BE2C (cell line): ENCODE results near the gene PKP2.

ENCODE experiments used
- DNase-seq: peaks from one replicate; pipeline ENCODE4 v3.0.0-alpha.2; 2020
- H3K27me3 ChIP-seq: fragments of 250-450 bp; sonication (Bioruptor Pico); 2 replicates; pipeline ENCODE4 v1.5.1; 2020; ENCODE audit warnings: mild to moderate bottlenecking
- H3K36me3 ChIP-seq: fragments of 250-450 bp; sonication (Bioruptor Pico); 2 replicates; pipeline ENCODE4 v1.5.1; 2020; ENCODE audit warnings: mild to moderate bottlenecking
- H3K4me1 ChIP-seq: fragments of 250-450 bp; sonication (Bioruptor Pico); 2 replicates; pipeline ENCODE4 v1.5.1; 2020
- H3K4me3 ChIP-seq: 2 replicates; pipeline ENCODE4 v1.5.1; 2011; ENCODE audit warnings: low read depth, low read length
- H3K9me3 ChIP-seq: fragments of 250-450 bp; sonication (Bioruptor Pico); 2 replicates; pipeline ENCODE4 v1.5.1; 2020
- TF ChIP-seq, protein P1 (sequence below): IDR thresholded peaks from 2 replicates; pipeline ENCODE4 v1.5.1; 2012; ENCODE audit warnings: mild to moderate bottlenecking, low read depth, low read length

Gene PKP2

DNA sequence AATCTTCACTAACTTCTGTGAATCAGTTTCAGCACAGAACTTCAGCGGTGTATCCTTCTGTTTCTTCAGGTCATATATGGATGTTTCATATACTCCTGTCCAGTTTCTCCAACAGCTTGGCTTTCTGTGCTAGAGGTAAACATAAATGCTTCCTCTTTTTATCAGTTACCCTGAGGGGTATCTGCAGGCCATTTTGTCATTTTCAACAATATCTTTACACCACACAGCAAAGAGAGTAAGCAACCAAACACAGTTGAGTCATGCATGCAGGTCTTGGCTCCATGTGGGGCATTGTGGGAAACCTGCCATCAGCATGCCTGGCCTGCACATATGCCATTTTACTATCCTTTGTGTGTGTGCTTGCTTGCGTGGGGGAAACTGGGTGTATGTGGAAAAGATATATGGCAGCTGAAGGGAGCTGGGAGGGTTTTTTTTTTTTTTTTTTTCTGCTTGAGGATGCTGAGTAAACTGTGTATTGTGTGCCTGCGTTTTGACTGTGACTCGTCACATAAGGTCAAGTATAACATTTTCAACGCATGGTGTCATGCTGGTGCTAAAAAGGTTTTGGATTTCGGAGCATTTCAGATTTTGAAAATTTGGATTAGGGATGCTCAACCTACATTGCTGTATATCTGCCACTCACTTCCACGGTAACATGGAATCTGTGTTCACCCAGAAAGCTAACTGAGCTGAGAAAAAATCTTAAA is 84.7 kb downstream of the PKP2 start:
- Histone ChIP-seq H3K36me3 (no peaks in the 10 kb centered on the region), H3K9me3 (no peaks in the 10 kb centered on the region), H3K4me1 (no peaks in the 10 kb centered on the region), H3K4me3 (no peak overlapping the region), H3K27me3 (no peaks in the 10 kb centered on the region)
- TF ChIP-seq, protein P1, sequence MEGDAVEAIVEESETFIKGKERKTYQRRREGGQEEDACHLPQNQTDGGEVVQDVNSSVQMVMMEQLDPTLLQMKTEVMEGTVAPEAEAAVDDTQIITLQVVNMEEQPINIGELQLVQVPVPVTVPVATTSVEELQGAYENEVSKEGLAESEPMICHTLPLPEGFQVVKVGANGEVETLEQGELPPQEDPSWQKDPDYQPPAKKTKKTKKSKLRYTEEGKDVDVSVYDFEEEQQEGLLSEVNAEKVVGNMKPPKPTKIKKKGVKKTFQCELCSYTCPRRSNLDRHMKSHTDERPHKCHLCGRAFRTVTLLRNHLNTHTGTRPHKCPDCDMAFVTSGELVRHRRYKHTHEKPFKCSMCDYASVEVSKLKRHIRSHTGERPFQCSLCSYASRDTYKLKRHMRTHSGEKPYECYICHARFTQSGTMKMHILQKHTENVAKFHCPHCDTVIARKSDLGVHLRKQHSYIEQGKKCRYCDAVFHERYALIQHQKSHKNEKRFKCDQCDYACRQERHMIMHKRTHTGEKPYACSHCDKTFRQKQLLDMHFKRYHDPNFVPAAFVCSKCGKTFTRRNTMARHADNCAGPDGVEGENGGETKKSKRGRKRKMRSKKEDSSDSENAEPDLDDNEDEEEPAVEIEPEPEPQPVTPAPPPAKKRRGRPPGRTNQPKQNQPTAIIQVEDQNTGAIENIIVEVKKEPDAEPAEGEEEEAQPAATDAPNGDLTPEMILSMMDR = no peak
- DNase-seq = no peak

DNA sequence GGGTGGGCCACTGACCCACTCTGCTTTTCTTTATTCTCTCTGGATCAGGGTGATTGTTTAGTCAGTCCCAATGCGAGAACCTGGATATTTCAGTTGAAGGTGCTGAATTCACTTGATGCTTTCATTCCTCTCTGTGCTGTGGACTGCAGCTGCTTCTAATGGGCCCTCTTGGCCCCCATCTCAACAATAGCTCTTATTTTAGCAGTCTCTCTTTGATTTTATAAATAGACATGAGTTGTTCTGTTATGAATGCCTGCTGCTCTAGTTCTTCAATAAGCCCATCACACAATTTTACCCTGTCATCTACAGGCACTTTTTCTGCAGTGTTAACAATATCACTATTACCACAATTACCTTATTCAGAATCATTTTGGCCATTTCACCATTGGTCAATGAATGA is 86.7 kb downstream of the PKP2 start:
- Histone ChIP-seq H3K4me3 (no peak overlapping the region), H3K9me3 (no peaks in the 10 kb centered on the region), H3K27me3 (no peaks in the 10 kb centered on the region), H3K4me1 (no peaks in the 10 kb centered on the region), H3K36me3 (no peaks in the 10 kb centered on the region)
- TF ChIP-seq, protein P1 = no peak
- no peak for DNase-seq

DNA sequence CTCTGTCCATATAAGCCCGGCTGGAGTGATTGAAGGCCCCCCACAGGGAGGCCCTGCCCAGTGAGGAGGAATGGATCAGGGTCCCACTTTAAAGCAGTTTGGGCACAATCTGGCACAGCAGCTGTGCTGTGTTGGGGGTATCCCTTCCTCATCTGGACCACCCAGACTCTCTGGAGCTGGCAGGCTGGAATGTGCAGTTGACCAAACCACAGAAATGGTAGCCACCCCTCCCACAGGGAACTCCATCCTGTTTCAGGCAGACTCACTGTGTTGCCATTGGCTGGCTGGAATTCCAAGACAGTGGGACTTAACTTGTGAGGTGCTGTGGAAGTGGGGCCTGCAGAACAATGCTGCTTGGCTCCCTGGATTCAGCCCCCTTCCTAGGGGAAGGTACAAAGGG is 87.4 kb downstream of the PKP2 start:
- Histone ChIP-seq H3K4me3 (no peak overlapping the region), H3K36me3 (no peaks in the 10 kb centered on the region), H3K9me3 (no peaks in the 10 kb centered on the region), H3K4me1 (no peaks in the 10 kb centered on the region), H3K27me3 (no peaks in the 10 kb centered on the region)
- TF ChIP-seq, protein P1 = no peak
- DNase-seq = no peak

DNA sequence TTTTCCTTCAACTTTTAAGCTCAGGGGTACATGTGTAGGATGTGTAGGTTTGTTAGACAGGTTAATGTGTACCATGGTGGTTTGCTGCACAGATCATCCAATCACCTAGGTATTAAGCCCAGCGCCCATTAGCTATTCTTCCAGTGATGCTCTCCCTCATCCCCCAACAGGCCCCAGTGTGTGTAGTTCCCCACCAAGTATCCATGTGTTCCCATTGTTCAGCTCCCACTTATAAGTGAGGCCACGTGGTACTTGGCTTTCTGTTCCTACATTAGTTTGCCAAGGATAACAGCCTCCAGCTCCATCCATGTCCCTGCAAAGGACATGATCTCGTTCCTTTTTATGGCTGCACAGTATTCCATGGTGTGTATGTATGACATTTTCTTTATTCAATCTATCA is 92.3 kb downstream of the PKP2 start:
- no peak for DNase-seq
- H3K27me3 ChIP-seq = no peaks in the 10 kb centered on the region
- H3K9me3 ChIP-seq = no peaks in the 10 kb centered on the region
- H3K36me3 ChIP-seq = no peaks in the 10 kb centered on the region
- H3K4me1 ChIP-seq = no peaks in the 10 kb centered on the region
- TF ChIP-seq, protein P1 = no peak
- H3K4me3 ChIP-seq = no peak overlapping the region

DNA sequence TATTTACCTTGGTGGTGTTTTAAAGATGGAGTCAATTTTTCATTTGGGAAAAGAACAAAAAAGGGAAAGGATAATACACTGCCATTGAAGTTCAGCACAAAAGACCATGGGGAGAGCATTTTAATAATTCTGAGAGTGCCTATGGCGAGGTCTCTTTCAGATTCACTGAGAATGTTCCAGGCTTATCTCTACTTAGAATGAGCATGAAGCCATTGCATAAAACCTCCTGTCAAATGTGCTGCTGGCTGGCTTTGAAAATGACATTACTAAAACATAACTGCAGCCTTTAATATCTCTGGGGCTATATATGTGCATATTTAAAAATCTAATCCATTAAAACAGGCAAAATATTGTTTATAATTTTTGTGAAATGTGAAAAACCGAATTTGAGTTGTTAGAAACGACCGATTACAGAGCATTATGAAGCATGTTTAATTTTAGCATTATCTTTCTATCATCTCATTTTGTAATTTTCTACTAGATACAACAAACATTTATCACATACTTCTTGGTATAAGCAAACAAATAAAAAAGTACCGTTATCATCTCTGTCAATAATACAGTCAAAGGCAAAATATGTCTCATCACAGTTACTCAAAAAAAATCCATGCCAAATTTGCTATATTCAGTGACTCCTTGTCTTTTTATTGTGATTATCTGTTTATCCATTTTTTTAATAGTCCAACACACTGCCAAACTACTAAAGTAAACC is 95.2 kb downstream of the PKP2 start:
- Histone ChIP-seq H3K27me3 (no peaks in the 10 kb centered on the region), H3K4me1 (no peaks in the 10 kb centered on the region), H3K36me3 (no peaks in the 10 kb centered on the region), H3K4me3 (no peak overlapping the region), H3K9me3 (no peaks in the 10 kb centered on the region)
- TF ChIP-seq, protein P1 = no peak
- no peak for DNase-seq

DNA sequence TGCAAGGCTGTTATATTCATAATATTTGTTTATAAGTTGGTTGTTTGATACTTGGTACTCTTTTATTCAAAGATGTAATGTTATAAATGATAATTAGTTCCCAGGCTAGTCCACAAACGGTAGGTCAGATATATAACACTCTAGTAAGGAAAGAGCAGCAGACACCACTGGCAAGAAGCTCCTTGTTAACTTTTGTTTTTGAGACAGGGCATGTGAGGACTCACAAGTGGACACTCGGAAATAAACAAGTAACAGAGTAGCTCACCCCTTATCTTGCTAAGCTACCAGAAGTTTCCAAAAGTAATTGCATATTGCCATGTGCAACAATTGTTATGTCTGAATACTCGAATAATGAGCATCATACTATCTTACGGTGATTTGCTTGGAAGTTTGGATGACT is 102.3 kb downstream of the PKP2 start:
- Histone ChIP-seq H3K4me3 (no peak overlapping the region), H3K36me3 (no peaks in the 10 kb centered on the region), H3K4me1 (no peaks in the 10 kb centered on the region), H3K27me3 (no peaks in the 10 kb centered on the region), H3K9me3 (no peaks in the 10 kb centered on the region)
- TF ChIP-seq, protein P1 = no peak
- DNase-seq = no peak
